CD14-positive monocyte (primary cell): Measurements from ENCODE around the gene TFR2. TPM values are rescaled to one million over a fixed set of nuclear protein-coding genes. Genes with fewer than 3 reads are reported as not detected.
A peak's percentile ranks its signal among the peaks of the same experiment; 100 is the strongest.

Experiments
- DNase-seq, 3 donors: peaks; one replicate each; pipeline ENCODE4 v3.0.0-alpha.2; 2011 to 2022
- H2AFZ ChIP-seq: 2 replicates; pipeline ENCODE4 v1.6.0; 2012; ENCODE audit warnings: mild to moderate bottlenecking, low read depth, low read length, inconsistent platforms; ENCODE audit not compliant: insufficient read depth, poor library complexity, severe bottlenecking
- H3K27ac ChIP-seq, 2 donors: 1 replicate in 1 of 2; 2 replicates in 1 of 2; pipeline ENCODE4 v1.5.1; 2012 to 2013; ENCODE audit warnings: low read length in 2 of 2, control low read depth in 1 of 2, inconsistent platforms in 1 of 2, low read depth in 1 of 2, mild to moderate bottlenecking in 1 of 2
- H3K27me3 ChIP-seq, 2 donors: one replicate each; pipeline versions ENCODE4 v1.6.0 to v1.6.1; 2011 to 2013; ENCODE audit warnings: low read length in 2 of 2; ENCODE audit not compliant: control insufficient read depth in 2 of 2, insufficient read depth in 2 of 2
- H3K36me3 ChIP-seq, 2 donors: replicated peaks in 1 of 2; 1 replicate in 1 of 2; 2 replicates in 1 of 2; pipeline versions ENCODE4 v1.5.1 to v1.6.1; 2012 to 2013; ENCODE audit warnings: low read length in 2 of 2, control low read depth in 1 of 2, inconsistent platforms in 1 of 2, mild to moderate bottlenecking in 1 of 2; ENCODE audit not compliant: insufficient read depth in 2 of 2, control insufficient read depth in 1 of 2
- H3K4me1 ChIP-seq, 2 donors: 1 replicate in 1 of 2; 2 replicates in 1 of 2; pipeline versions ENCODE4 v1.5.1 to v1.6.1; 2012 to 2013; ENCODE audit warnings: low read length in 2 of 2, control low read depth in 1 of 2, inconsistent platforms in 1 of 2, mild to moderate bottlenecking in 1 of 2, moderate library complexity in 1 of 2; ENCODE audit not compliant: insufficient read depth in 2 of 2, control insufficient read depth in 1 of 2
- H3K4me2 ChIP-seq: replicated peaks from 2 replicates; pipeline ENCODE3; 2012; ENCODE audit warnings: low read length, moderate library complexity, mild to moderate bottlenecking; ENCODE audit not compliant: poor library complexity, severe bottlenecking; ENCODE audit errors: extremely low read depth
- H3K4me3 ChIP-seq, 3 experiments: fragments of 200-600 bp in 1 of 3; sonication (generic) in 1 of 3; replicated peaks in 1 of 3; 1 replicate in 2 of 3; 2 replicates in 1 of 3; pipeline ENCODE4 v1.5.1; 2011 to 2013; ENCODE audit warnings: low read length in 3 of 3, mild to moderate bottlenecking in 3 of 3, control low read depth in 2 of 3, low read depth in 2 of 3, inconsistent platforms in 1 of 3, moderate library complexity in 1 of 3
- H3K79me2 ChIP-seq: 2 replicates; pipeline ENCODE4 v1.6.0; 2012; ENCODE audit warnings: mild to moderate bottlenecking, control low read depth, inconsistent platforms, low read length, moderate library complexity; ENCODE audit not compliant: insufficient read depth
- H3K9ac ChIP-seq: 2 replicates; pipeline ENCODE4 v1.6.0; 2017; ENCODE audit warnings: low read length, mild to moderate bottlenecking; ENCODE audit not compliant: insufficient read depth, poor library complexity, severe bottlenecking
- H3K9me3 ChIP-seq, 2 donors: replicated peaks in 1 of 2; 1 replicate in 1 of 2; 2 replicates in 1 of 2; pipeline versions ENCODE4 v1.5.1 to v1.6.1; 2012 to 2013; ENCODE audit warnings: low read length in 2 of 2, control low read depth in 1 of 2; ENCODE audit not compliant: control insufficient read depth in 1 of 2, insufficient read depth in 1 of 2
- H4K20me1 ChIP-seq: 2 replicates; pipeline ENCODE4 v1.6.0; 2012; ENCODE audit warnings: mild to moderate bottlenecking, low read length, control low read depth, moderate library complexity; ENCODE audit not compliant: insufficient read depth
- H3K27ac Mint-ChIP-seq, 7 donors: one replicate each; pipeline ENCODE4 v1.8.0; 2020; ENCODE audit warnings: mild to moderate bottlenecking in 7 of 7, mixed read lengths in 7 of 7, moderate library complexity in 6 of 7, inconsistent platforms in 2 of 7
- H3K27me3 Mint-ChIP-seq, 3 donors: one replicate each; pipeline ENCODE4 v1.8.0; 2021 to 2022; ENCODE audit warnings: low read depth in 3 of 3, mild to moderate bottlenecking in 3 of 3, mixed read lengths in 3 of 3, moderate library complexity in 3 of 3, inconsistent platforms in 1 of 3
- H3K36me3 Mint-ChIP-seq, 2 donors: one replicate each; pipeline ENCODE4 v1.8.0; 2020; ENCODE audit warnings: mixed read lengths in 2 of 2, inconsistent platforms in 1 of 2, mild to moderate bottlenecking in 1 of 2
- H3K4me1 Mint-ChIP-seq: one replicate; pipeline ENCODE4 v1.8.0; 2020; ENCODE audit warnings: mild to moderate bottlenecking, mixed read lengths
- H3K4me3 Mint-ChIP-seq, 2 donors: one replicate each; pipeline ENCODE4 v1.8.0; 2020; ENCODE audit warnings: mild to moderate bottlenecking in 2 of 2, mixed read lengths in 2 of 2, moderate library complexity in 1 of 2
- H3K9me3 Mint-ChIP-seq, 7 donors: one replicate each; pipeline ENCODE4 v1.8.0; 2020 to 2022; ENCODE audit warnings: mixed read lengths in 7 of 7, mild to moderate bottlenecking in 6 of 7, moderate library complexity in 6 of 7, inconsistent platforms in 2 of 7
- CTCF ChIP-seq: fragments of 200-600 bp; IDR thresholded peaks from one replicate; pipeline ENCODE4 v1.8.0; 2022; ENCODE audit warnings: antibody characterized with exemption, mild to moderate bottlenecking
- WGBS: methylation state at CpG from one replicate; pipeline ENCODE4 v1.1.5; 2013; ENCODE audit warnings: missing lambda C conversion rate; ENCODE audit not compliant: insufficient coverage; 5-methylcytosine and 5-hydroxymethylcytosine counted together
- intact Hi-C, 2 donors: fragments of 100-400 bp; cut with micrococcal nuclease; formaldehyde crosslinking; loops; one replicate each; pipeline versions ENCODE4 v1.15.0 to v1.15.1; 2023
- polyA plus RNA-seq, 3 donors: library from polyadenylated mRNA; depleted of rRNA in 1 of 3; unstranded in 2 of 3; stranded (reverse) in 1 of 3; fragments of 300-500 nt in 2 of 3; fragments of >200 nt in 1 of 3; fragmentation: Illumina TruSeq in 2 of 3; gene quantifications; 1 replicate in 2 of 3; 2 replicates in 1 of 3; pipeline ENCODE4 v1.2.3, GENCODE V29; 2012 to 2021

Gene TFR2
- polyA plus RNA-seq, 3 donors = 0.79 to 1.4 TPM; not detected in 1

DNA sequence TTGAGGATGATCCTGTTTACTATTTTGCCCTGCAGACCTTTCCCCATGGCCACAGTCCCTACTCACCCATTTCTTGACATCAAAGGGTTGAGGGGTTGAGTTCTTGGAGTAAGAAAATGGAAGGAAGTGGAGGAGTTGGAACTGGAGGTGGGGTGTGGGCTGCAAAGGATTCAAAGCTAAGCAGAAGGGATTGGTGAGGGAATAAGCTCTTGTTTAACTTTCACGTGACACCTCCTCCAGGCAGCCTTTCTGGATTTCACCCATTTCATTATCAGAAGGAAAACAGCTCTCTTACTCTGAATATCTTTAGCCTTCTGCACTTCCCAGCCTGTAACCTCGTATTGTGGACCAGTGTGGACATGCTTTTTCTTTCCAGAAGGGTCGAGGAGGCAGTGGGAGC lies 15.3 kb downstream of the TFR2 start:
- Histone ChIP-seq H3K9me3 (no peaks in the 10 kb centered on the region), H3K4me3 (peak overlapping the region in 1 of 3 experiments; percentile 67), H3K4me1 (peaks cover 8 to 11% of the 10 kb centered on the region in 2 donors), H3K79me2 (no peaks in the 10 kb centered on the region), H3K27ac (no peak overlapping the region), H3K4me2 (peak overlapping the region; percentile 73), H3K27me3 (peaks cover 0 to 5% of the 10 kb centered on the region in 2 donors), H4K20me1 (no peaks in the 10 kb centered on the region), H2AFZ (peak overlapping the region; percentile 76), H3K9ac (peak overlapping the region; percentile 1), H3K36me3 (no peaks in the 10 kb centered on the region)
- Mint-ChIP-seq H3K27me3 (peaks cover 4 to 29% (median 24%) of the 10 kb centered on the region in 3 donors), H3K36me3 (peaks cover 0 to 5% of the 10 kb centered on the region in 2 donors), H3K27ac (peak overlapping the region in 1 of 7 donors; percentile 61), H3K9me3 (peaks cover 0 to 4% (median 0%) of the 10 kb centered on the region in 7 donors), H3K4me3 (peak overlapping the region in 1 of 2 donors; percentile 82), H3K4me1 (peaks cover 13% of the 10 kb centered on the region)
- DNase-seq = no peak
- WGBS = no CpG with 5 or more reads among the region's 3 CpGs
- intact Hi-C loops = no loop called here
- TF ChIP-seq CTCF = no peak

DNA sequence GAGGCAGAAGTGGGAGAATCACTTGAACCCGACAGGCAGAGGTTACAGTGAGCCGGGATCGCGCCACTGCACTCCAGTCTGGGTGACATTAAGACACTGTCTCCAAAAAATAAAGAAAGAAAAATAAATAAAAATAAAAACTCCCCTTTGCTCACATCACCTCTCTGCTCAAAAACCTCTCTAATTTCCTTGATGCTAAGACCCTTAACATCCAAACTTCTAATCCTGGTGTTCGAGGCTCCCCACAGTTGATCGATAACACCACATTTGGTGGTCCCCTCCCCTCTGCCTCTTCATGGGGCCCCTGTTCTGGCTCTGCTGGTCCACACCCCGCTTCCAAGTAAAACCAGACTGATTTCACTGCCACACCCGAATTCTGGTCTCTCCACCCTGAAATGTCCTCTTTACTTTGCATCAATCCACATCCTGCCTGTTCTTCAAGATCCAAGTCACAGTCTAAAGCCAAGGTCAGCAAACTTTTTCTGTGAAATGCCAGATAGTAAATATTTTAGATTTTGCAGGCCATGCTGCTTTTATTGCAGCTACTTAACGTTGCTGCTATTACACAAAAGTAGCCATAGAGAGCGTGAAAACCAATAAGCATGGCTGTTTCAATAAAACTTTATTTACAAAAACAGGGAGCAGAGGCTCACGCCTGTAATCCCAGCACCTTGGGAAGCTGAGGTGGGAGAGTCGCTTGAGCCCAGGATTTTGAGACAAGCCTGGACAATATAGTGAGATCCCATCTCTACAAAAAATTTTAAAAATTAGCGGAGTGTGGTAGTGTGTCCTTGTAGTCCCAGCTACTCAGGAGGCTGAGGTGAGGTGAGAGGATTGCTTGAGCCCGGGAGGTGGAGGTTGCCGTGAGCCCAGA lies 17.2 kb downstream of the TFR2 start:
- Mint-ChIP-seq H3K36me3 (peaks cover 0 to 8% of the 10 kb centered on the region in 2 donors), H3K4me1 (peaks cover 11% of the 10 kb centered on the region), H3K27me3 (peaks cover 4 to 24% (median 24%) of the 10 kb centered on the region in 3 donors), H3K9me3 (peaks cover 0 to 4% (median 0%) of the 10 kb centered on the region in 7 donors), H3K27ac (peak overlapping the region in 1 of 7 donors; percentile 38), H3K4me3 (no peak overlapping the region)
- Histone ChIP-seq H3K36me3 (no peaks in the 10 kb centered on the region), H3K4me1 (peaks cover 8 to 11% of the 10 kb centered on the region in 2 donors), H3K9me3 (no peaks in the 10 kb centered on the region), H3K79me2 (no peaks in the 10 kb centered on the region), H3K4me3 (no peak overlapping the region), H3K9ac (no peak overlapping the region), H3K27me3 (peaks cover 0 to 5% of the 10 kb centered on the region in 2 donors), H4K20me1 (no peaks in the 10 kb centered on the region), H2AFZ (no peak overlapping the region), H3K27ac (no peak overlapping the region), H3K4me2 (no peak overlapping the region)
- no peak for DNase-seq
- TF ChIP-seq CTCF = no peak
- WGBS = 83% methylated on average over 4 of the region's 15 CpGs
- intact Hi-C loops = no loop called here
